Gastroesophageal sphincter (tissue), 3 donors: ENCODE data around the gene SPATA2L.

Experiments
- CTCF ChIP-seq, 4 experiments: fragments of 200-600 bp in 2 of 4; fragments of 450-650 bp in 2 of 4; sonication (generic) in 1 of 4; IDR thresholded peaks; one replicate each; pipeline ENCODE4 v1.5.1; 2017 to 2019; ENCODE audit warnings: antibody characterized with exemption in 4 of 4, mild to moderate bottlenecking in 2 of 4, moderate library complexity in 2 of 4
- POLR2A ChIP-seq, 2 donors: fragments of 450-650 bp; IDR thresholded peaks; one replicate each; pipeline ENCODE4 v1.6.1; 2017; ENCODE audit warnings: antibody characterized with exemption in 2 of 2, mild to moderate bottlenecking in 2 of 2, moderate library complexity in 1 of 2

GRCh38 chr16:89711601-89712273 lies 10.2 kb upstream of the SPATA2L start:
- TF ChIP-seq CTCF (IDR thresholded peaks at IDR 0.05) (no peak), POLR2A (IDR thresholded peaks at IDR 0.05) (no peak)
